ENCODE results near the gene RAB11FIP3.

GRCh38 chr16:530111-530817 is 104.8 kb downstream of the RAB11FIP3 start:
- TF ChIP-seq CTCF (IDR thresholded peaks at IDR 0.05) (no peak), POLR2A (IDR thresholded peaks at IDR 0.05) (no peak)

Data from adrenal gland (tissue), 5 donors.